HL-60 (cell line): ENCODE measurements around the gene BABAM2.

Experiments
- DNase-seq, 2 experiments: peaks; one replicate each; pipeline ENCODE4 v3.0.0-alpha.2; 2010 to 2020; ENCODE audit warnings: low read depth in 1 of 2, low spot score in 1 of 2
- H3K27ac ChIP-seq: fragments of 250-450 bp; sonication (Bioruptor Pico); replicated peaks from 2 replicates; pipeline ENCODE4 v1.5.1; 2020; ENCODE audit warnings: mild to moderate bottlenecking, moderate library complexity
- H3K27me3 ChIP-seq: fragments of 250-450 bp; sonication (Bioruptor Pico); 2 replicates; pipeline ENCODE4 v1.5.1; 2021; ENCODE audit warnings: mild to moderate bottlenecking, moderate library complexity; ENCODE audit not compliant: insufficient read depth, poor library complexity, severe bottlenecking
- H3K4me3 ChIP-seq: replicated peaks from 2 replicates; pipeline ENCODE4 v1.5.1; 2011; ENCODE audit warnings: mild to moderate bottlenecking, control low read depth, low read length; ENCODE audit not compliant: insufficient read depth
- CTCF ChIP-seq: IDR thresholded peaks from one replicate; pipeline ENCODE4 v1.5.1; 2011; ENCODE audit warnings: low read length, control low read depth, inconsistent platforms; ENCODE audit not compliant: insufficient read depth
- GABPA ChIP-seq: IDR thresholded peaks from 2 replicates; pipeline ENCODE4 v1.6.1; 2012; ENCODE audit warnings: low read depth
- POLR2AphosphoS5 ChIP-seq: IDR thresholded peaks from 2 replicates; pipeline ENCODE4 v1.6.1; 2012; ENCODE audit warnings: low read depth
- REST ChIP-seq: IDR thresholded peaks from 2 replicates; pipeline ENCODE4 v1.6.1; 2012; ENCODE audit warnings: low read depth; ENCODE audit not compliant: insufficient replicate concordance
- SPI1 ChIP-seq: IDR thresholded peaks from 2 replicates; pipeline ENCODE4 v1.6.1; 2012; ENCODE audit warnings: low read depth, mild to moderate bottlenecking, borderline replicate concordance

BABAM2 gene

GRCh38 chr2:28093768-28094167 is 203.2 kb downstream of the BABAM2 start:
- Histone ChIP-seq H3K27me3 (no peaks in the 10 kb centered on the region), H3K4me3 (no peak overlapping the region), H3K27ac (no peak overlapping the region)
- TF ChIP-seq REST (no peak), POLR2AphosphoS5 (no peak), SPI1 (no peak), CTCF (no peak), GABPA (no peak)
- DNase-seq, result no peak

GRCh38 chr2:28094739-28095138 is 204.2 kb downstream of the BABAM2 start:
- Histone ChIP-seq H3K27ac (no peak overlapping the region), H3K27me3 (no peaks in the 10 kb centered on the region), H3K4me3 (no peak overlapping the region)
- TF ChIP-seq SPI1, result no peak
- TF ChIP-seq GABPA, result no peak
- no peak for TF ChIP-seq CTCF
- TF ChIP-seq POLR2AphosphoS5, result no peak
- TF ChIP-seq REST, result no peak
- DNase-seq, result no peak

GRCh38 chr2:28095622-28096021 is 205.1 kb downstream of the BABAM2 start:
- H3K4me3 ChIP-seq, result no peak overlapping the region
- no peak for TF ChIP-seq GABPA
- no peak for TF ChIP-seq POLR2AphosphoS5
- no peak for TF ChIP-seq CTCF
- TF ChIP-seq REST, result no peak
- no peak for TF ChIP-seq SPI1

More at GRCh38 chr2:28095622-28096021, 205.1 kb downstream of the BABAM2 start:
- no peak for DNase-seq
- no peak overlapping the region for H3K27ac ChIP-seq
- no peaks in the 10 kb centered on the region for H3K27me3 ChIP-seq
